Measurements from ENCODE around the gene TPM1.

TPM1 gene

GRCh38 chr15:63043335-63044076 lies 959 bp downstream of the TPM1 start:
- DNase-seq: peak; percentile 59

DNA sequence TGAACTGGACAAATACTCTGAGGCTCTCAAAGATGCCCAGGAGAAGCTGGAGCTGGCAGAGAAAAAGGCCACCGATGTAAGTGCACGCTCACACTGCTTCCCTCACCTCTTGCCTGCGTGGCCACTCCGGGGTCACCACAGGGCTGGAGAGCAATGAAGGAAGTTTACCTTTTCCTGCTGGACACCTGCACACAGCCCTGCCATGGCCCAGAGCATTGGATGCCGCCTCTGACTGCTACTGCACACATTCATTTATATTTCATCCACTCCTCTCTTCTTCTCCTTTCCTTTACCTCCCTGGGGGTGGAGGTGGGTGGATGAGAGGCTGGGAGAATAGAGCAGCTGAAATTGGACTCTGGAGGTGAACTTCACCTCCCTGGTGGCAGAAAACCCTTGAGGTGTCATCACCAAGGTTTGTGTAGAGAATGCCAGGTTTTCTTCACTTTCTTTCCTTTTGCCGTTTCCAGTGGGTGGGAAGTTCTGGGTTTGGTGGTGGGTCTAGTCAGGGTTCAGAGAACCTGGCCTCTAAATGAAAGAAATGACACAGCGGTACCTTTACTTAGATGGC lies 1.6 kb downstream of the TPM1 start:
- no peak for DNase-seq

GRCh38 chr15:63044645-63045464 lies 2.3 kb downstream of the TPM1 start:
- DNase-seq: no peak

GRCh38 chr15:63045465-63045840 lies 2.9 kb downstream of the TPM1 start:
- no peak for DNase-seq

DNA sequence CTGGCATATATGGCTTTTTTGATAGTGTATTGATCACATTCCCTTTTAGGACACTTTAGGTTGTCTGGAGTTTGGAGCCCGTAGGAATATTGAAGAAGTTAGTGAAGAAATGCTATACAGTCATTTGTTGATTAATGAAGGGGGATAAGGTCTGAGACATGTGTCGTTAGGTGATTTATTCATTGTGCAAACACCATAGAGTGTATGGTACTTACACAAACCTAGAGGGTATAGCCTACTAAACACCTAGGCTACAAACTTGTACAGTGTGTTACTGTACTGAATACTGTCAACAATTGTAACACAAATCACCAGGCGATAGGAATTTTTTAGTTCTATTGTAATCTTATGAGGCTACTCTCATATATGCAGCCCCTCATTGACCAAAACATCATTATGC lies 3.3 kb downstream of the TPM1 start:
- no peak for DNase-seq

DNA sequence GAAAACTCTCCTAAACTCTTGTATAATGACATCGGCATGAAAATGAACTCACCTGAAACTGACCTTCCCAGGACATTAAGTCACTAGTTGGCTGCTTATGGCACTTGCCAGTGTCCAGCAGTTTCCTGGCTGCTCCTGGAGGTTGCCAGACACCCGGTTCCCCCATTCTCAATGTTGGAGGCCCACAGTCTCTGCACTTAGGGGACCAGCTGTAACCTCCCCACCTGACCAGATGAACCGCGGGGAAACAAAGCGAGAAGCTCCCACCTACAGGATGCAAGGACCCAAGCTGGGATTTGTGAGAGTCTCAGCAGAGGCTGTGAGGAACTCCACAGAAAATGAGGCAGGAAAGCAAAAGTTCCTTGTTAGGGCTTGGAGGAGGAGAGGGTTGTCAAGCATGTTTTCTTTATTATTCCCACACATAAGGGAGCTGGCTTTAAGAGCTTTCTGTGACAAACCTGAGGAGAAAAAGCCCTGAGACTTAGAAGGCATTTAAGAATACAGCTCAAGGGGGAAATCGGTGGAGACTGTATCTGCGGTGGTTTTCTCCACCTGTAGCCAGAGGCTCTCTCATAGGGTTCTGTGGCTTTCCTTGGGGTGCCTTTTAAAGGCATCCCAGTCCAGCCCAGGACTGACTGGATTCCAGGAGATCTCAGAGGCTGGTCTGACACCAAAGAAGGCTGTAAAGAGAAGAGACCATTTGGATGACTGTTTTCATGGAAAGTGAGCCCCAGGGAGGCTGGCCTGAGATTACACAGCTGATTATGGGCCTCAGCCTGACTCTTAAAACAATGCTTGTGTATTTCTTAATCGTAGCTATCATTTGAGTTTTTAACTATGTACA lies 4.6 kb downstream of the TPM1 start:
- no peak for DNase-seq

DNA sequence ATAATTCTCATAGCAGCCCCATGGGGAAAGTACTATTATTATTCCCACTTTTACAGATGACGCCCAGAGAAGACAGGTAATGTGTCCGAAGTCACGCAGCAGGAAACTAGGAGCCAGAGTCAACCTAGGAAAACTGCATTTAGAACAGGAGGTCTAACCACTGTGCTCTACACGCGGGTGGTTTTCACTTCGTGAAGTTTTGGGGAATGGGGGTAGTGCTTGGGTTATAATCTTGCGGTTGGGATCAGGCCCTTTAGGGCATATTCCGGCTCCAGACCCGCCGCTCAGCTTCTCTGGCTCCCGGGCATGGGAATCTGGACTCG lies 5.2 kb downstream of the TPM1 start:
- DNase-seq: no peak

- peak; percentile 94 for DNase-seq
These were observed 5.7 kb downstream of the TPM1 start for GRCh38 chr15:63048115-63048775.

- peak; percentile 88 for DNase-seq
These were observed 6.5 kb downstream of the TPM1 start for GRCh38 chr15:63048776-63049665.

DNA sequence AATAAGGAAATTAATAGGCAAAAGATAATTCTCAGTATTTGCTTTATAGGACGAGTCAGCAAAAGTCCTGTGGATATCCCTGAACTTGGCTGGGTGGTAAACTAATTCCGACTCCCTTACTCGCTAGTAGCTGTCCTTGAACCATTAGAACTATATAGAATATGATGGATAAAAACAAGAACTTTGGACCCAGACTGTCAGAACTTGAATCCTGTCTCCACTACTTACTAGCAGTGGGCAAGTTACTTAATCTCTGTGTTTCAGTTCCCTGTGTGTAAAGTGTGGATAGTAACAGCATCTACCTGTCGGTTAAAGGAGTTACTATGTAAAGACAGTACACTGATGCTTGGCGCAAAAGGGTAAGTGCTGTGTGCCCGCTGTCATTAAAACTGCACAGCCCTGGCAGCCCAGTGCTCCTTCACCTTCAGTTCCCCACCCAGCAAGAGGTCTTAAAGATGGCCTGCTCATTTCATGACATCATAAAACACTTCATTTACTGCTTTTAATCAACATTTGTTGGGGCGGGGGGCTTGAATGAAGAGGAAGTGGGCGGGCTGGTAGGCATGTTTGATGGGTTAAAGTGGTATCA lies 7.3 kb downstream of the TPM1 start:
- DNase-seq: peak; percentile 63

DNA sequence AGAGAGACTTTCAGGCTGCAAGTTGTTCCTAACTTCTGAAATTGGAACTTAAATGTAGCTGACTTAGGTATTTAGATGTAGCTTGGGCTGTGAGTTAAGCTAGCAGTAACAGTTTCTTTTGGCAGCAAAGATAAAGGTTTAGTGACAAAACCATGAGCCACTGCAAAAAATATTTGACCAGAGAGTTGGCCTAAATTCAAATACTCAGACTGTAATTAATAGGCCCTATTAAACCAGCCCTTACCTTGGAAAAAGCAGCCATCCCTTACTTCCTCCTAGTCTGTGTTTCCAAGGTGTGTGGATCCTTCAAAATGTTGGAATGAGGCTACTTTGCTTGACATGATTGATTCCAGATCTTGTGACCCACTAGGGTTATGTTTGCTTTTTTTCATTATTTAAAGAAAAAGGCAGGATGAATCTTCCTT lies 8.2 kb downstream of the TPM1 start:
- DNase-seq: peak; percentile 68

DNA sequence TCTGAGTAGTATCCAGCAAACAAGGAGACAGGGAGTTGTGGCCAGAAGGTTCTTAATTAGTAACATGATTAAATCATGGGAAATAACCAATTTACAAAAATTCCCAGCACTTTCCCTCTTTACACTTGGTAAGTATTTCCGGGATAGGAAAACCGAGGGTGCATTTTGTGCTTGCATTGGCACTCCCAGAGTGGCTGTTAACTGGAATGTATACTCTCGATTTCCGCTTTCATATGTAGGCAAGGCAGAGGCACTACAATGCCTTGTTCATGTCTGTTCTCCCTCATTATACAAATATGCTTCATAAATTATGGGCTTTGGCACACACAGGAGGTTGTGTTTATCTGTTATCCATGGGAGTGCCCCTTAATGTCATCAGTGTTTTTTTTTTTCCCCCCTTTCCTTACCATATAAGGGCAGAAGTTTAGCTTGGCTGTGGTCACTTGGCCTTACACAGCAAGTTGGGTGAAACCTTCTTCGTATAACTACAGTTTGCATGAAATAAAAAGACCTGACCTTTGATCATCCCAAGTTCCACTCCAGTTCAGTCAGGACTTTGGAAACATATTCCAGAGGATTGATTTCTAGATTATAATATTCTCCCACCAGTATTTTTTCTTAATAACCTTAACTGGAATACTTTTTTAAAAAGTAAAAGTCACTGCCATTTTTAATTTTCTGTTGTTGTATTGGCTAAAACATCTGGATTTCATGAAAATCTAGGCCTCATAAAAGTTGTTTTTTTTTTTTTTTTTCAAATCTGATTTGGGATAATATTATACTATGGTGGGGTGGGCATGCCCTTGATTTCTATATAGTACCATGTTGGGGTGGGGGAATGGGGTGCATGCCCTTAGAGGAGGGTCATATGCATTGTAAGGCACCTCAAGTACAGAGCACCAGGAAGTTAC lies 8.9 kb downstream of the TPM1 start:
- DNase-seq: peak; percentile 96

DNA sequence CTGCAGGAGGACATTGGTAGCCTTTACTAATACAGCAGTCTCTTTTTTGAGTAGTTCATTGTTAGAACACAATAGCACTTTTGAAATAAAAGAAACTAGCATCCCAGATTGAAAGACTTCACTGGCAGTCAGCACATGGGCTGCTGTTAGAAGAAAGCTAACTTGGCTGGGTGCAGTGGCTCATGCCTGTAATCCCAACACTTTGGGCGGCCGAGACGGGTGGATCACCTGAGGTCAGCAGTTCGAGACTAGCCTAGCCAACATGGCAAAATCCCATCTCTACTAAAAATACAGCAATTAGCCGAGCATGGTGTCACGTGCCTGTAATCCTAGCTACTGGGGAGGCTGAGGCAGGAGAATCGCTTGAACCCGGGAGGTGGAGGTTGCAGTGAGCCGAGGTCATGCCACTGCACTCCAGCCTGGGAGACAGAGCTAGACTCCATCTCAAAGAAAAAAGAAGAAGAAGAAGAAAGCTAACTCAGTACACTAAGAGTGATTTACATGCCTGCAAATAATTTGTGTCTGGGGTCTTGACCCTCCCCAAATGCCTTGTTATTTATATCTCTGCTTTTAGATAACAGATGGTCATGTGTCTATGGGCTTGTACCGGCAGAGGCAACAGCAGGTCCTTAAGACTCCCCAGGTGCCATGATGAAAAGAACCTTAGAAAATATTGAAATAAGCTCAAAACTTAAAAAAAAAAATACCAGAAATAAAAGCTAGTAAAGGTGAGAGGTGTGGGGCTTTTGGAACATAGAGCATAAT lies 9.7 kb downstream of the TPM1 start:
- no peak for DNase-seq

GRCh38 chr15:63052961-63053698 lies 10.6 kb downstream of the TPM1 start:
- no peak for DNase-seq

GRCh38 chr15:63054281-63054683 lies 11.7 kb downstream of the TPM1 start:
- DNase-seq: no peak

DNA sequence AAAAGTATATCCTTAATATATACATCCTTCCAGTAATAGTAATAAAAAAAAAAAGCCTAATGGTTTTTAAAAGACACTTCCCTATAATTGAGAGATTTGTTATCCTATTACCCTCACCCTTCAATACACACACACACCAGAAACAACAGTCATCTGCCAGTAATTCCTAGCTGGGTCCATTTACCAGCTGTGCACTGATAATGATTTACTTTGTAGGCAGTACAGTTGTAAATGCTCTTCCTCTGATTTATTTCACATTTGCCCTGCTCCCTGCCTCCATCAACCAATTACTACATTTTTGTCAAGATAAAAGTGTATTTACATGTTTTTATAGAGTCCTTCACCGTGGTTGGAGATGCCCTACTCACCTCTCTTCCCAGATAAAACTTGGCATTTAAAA lies 12.4 kb downstream of the TPM1 start:
- DNase-seq: peak; percentile 47

GRCh38 chr15:63056829-63057228 lies 14.3 kb downstream of the TPM1 start:
- no peak for DNase-seq
